Skeletal muscle tissue (tissue), 4 donors: ENCODE measurements around the gene CCDC71. TPM values are rescaled to one million over a fixed set of nuclear protein-coding genes. Genes with fewer than 3 reads are reported as not detected.

Experiments
- H3K27ac ChIP-seq: one replicate; pipeline ENCODE4 v1.7.0; 2013; ENCODE audit warnings: mild to moderate bottlenecking, low read depth, low read length, inconsistent platforms
- H3K27me3 ChIP-seq, 3 donors: one replicate each; pipeline ENCODE4 v1.7.0; 2013; ENCODE audit warnings: low read length in 3 of 3; ENCODE audit not compliant: control insufficient read depth in 3 of 3, insufficient read depth in 3 of 3
- H3K36me3 ChIP-seq, 3 donors: one replicate each; pipeline ENCODE4 v1.7.0; 2013; ENCODE audit warnings: low read length in 3 of 3; ENCODE audit not compliant: control insufficient read depth in 3 of 3, insufficient read depth in 3 of 3
- H3K4me1 ChIP-seq, 3 donors: one replicate each; pipeline ENCODE4 v1.7.0; 2013; ENCODE audit warnings: low read length in 3 of 3, mild to moderate bottlenecking in 3 of 3; ENCODE audit not compliant: control insufficient read depth in 3 of 3, insufficient read depth in 3 of 3
- H3K4me3 ChIP-seq, 3 donors: one replicate each; pipeline ENCODE4 v1.7.0; 2013; ENCODE audit warnings: low read length in 3 of 3
- H3K9ac ChIP-seq, 3 donors: one replicate each; pipeline ENCODE4 v1.7.0; 2013; ENCODE audit warnings: low read length in 3 of 3, mild to moderate bottlenecking in 3 of 3, moderate library complexity in 2 of 3, low read depth in 1 of 3
- H3K9me3 ChIP-seq, 3 donors: one replicate each; pipeline ENCODE4 v1.7.0; 2013; ENCODE audit warnings: low read length in 3 of 3; ENCODE audit not compliant: control insufficient read depth in 3 of 3
- total RNA-seq: library from RNA; depleted of rRNA; stranded (reverse); fragments of >200 nt; gene quantifications from one replicate; pipeline ENCODE4 v1.2.3, GENCODE V29; 2014
- donor health status: Osteomylitis.

CCDC71 gene
- total RNA-seq, 1 donor from 2014 or later = 11.5 TPM

GRCh38 chr3:49133226-49133951 is 32.7 kb downstream of the CCDC71 start:
- Histone ChIP-seq H3K27me3 (peaks cover 0 to 8% (median 0%) of the 10 kb centered on the region in 3 donors), H3K9me3 (no peaks in the 10 kb centered on the region), H3K4me1 (peaks cover 36 to 49% (median 37%) of the 10 kb centered on the region in 3 donors), H3K9ac (peak overlapping the region; percentile 89 to 96 (median 92)), H3K36me3 (peaks cover 30 to 33% (median 31%) of the 10 kb centered on the region in 3 donors), H3K4me3 (peak overlapping the region; percentile 91 to 99 (median 98)), H3K27ac (peak overlapping the region; percentile 88)

GRCh38 chr3:49132437-49133225 is 33.5 kb downstream of the CCDC71 start, which contains the start of gene LAMB2:
Gene LAMB2 (minus strand): TSS chr3:49133050. CDS start chr3:49132867, 183 bp downstream.
- Histone ChIP-seq H3K9me3 (no peaks in the 10 kb centered on the region), H3K4me3 (peak within 1 kb of the TSS; percentile 91 to 99 (median 98)), H3K27ac (peak within 1 kb of the TSS; percentile 88), H3K36me3 (peaks cover 35 to 37% (median 36%) of the 10 kb centered on the region in 3 donors), H3K27me3 (peaks cover 0 to 2% (median 0%) of the 10 kb centered on the region in 3 donors), H3K9ac (peak within 1 kb of the TSS; percentile 89 to 96 (median 92)), H3K4me1 (peaks cover 36 to 53% (median 37%) of the 10 kb centered on the region in 3 donors)

GRCh38 chr3:49132073-49132436 is 34.1 kb downstream of the CCDC71 start:
- Histone ChIP-seq H3K27me3 (no peaks in the 10 kb centered on the region), H3K36me3 (peaks cover 35 to 39% (median 38%) of the 10 kb centered on the region in 3 donors), H3K4me3 (peak overlapping the region; percentile 91 to 99 (median 98)), H3K27ac (peak overlapping the region; percentile 88), H3K4me1 (peaks cover 36 to 53% (median 37%) of the 10 kb centered on the region in 3 donors), H3K9ac (peak overlapping the region; percentile 89 to 96 (median 92)), H3K9me3 (no peaks in the 10 kb centered on the region)

GRCh38 chr3:49131576-49131975 is 34.6 kb downstream of the CCDC71 start:
- Histone ChIP-seq H3K27me3 (no peaks in the 10 kb centered on the region), H3K4me1 (peaks cover 36 to 53% (median 37%) of the 10 kb centered on the region in 3 donors), H3K9ac (peak overlapping the region; percentile 89 to 96 (median 92)), H3K27ac (peak overlapping the region; percentile 88), H3K4me3 (peak overlapping the region; percentile 91 to 99 (median 98)), H3K9me3 (no peaks in the 10 kb centered on the region), H3K36me3 (peaks cover 38 to 44% (median 43%) of the 10 kb centered on the region in 3 donors)

- Histone ChIP-seq H3K36me3 (peaks cover 43 to 49% (median 48%) of the 10 kb centered on the region in 3 donors), H3K9ac (peak overlapping the region; percentile 89 to 96 (median 92)), H3K4me3 (peak overlapping the region; percentile 91 to 99 (median 98)), H3K9me3 (no peaks in the 10 kb centered on the region), H3K4me1 (peaks cover 36 to 53% (median 37%) of the 10 kb centered on the region in 3 donors), H3K27me3 (no peaks in the 10 kb centered on the region), H3K27ac (peak overlapping the region; percentile 88)
These were observed 35.1 kb downstream of the CCDC71 start for GRCh38 chr3:49131040-49131439.

GRCh38 chr3:49124991-49125670 is 41.0 kb downstream of the CCDC71 start:
- no peaks in the 10 kb centered on the region for H3K9me3 ChIP-seq
- H3K4me3 ChIP-seq = no peak overlapping the region
- no peak overlapping the region for H3K27ac ChIP-seq
- H3K27me3 ChIP-seq = no peaks in the 10 kb centered on the region
- peaks cover 15 to 29% (median 17%) of the 10 kb centered on the region in 3 donors for H3K4me1 ChIP-seq
- H3K36me3 ChIP-seq = peaks cover 82% of the 10 kb centered on the region in 3 donors
- no peak overlapping the region for H3K9ac ChIP-seq

- Histone ChIP-seq H3K9ac (no peak overlapping the region), H3K4me1 (peaks cover 18 to 29% (median 20%) of the 10 kb centered on the region in 3 donors), H3K9me3 (no peaks in the 10 kb centered on the region), H3K27ac (no peak overlapping the region), H3K36me3 (peaks cover 72 to 73% (median 73%) of the 10 kb centered on the region in 3 donors), H3K27me3 (no peaks in the 10 kb centered on the region), H3K4me3 (no peak overlapping the region)
These were observed 41.9 kb downstream of the CCDC71 start for GRCh38 chr3:49124203-49124602.

GRCh38 chr3:49123687-49124086 is 42.4 kb downstream of the CCDC71 start:
- Histone ChIP-seq H3K27ac (no peak overlapping the region), H3K4me3 (no peak overlapping the region), H3K9me3 (no peaks in the 10 kb centered on the region), H3K4me1 (peaks cover 23 to 34% (median 24%) of the 10 kb centered on the region in 3 donors), H3K9ac (no peak overlapping the region), H3K27me3 (no peaks in the 10 kb centered on the region), H3K36me3 (peaks cover 67 to 72% (median 70%) of the 10 kb centered on the region in 3 donors)

GRCh38 chr3:49122886-49123545 is 43.1 kb downstream of the CCDC71 start:
- Histone ChIP-seq H3K27ac (no peak overlapping the region), H3K27me3 (no peaks in the 10 kb centered on the region), H3K36me3 (peaks cover 64 to 69% (median 69%) of the 10 kb centered on the region in 3 donors), H3K9ac (no peak overlapping the region), H3K4me3 (no peak overlapping the region), H3K4me1 (peaks cover 23 to 33% (median 24%) of the 10 kb centered on the region in 3 donors), H3K9me3 (no peaks in the 10 kb centered on the region)
